CD4-positive, alpha-beta memory T cell (primary cell): ENCODE data around the gene ARHGDIA. TPM values are rescaled to one million over a fixed set of nuclear protein-coding genes. Genes with fewer than 3 reads are reported as not detected.

Experiments
- CTCF ChIA-PET: fragments of 350-600 bp; sonication (Branson Sonifier 250); formaldehyde crosslinking; loops from one replicate; lab custom pipeline; 2021; ENCODE audit warnings: inconsistent platforms; ENCODE audit not compliant: partially characterized antibody; lab: Charles Lee
- POLR2A ChIA-PET: fragments of 350-600 bp; sonication (Branson Sonifier 250); formaldehyde crosslinking; loops from one replicate; lab custom pipeline; 2021; ENCODE audit not compliant: partially characterized antibody; lab: Charles Lee
- DNase-seq, 5 donors: peaks; one replicate each; pipeline versions ENCODE4 v3.0.0 to v3.0.0-alpha.2; 2020 to 2022; ENCODE audit warnings: mixed read lengths in 1 of 5
- H3K27ac ChIP-seq: one replicate; pipeline ENCODE4 v1.7.0; 2013; ENCODE audit warnings: low read depth, low read length
- H3K27me3 ChIP-seq: 2 replicates; pipeline ENCODE4 v1.7.0; 2013; ENCODE audit warnings: mild to moderate bottlenecking, low read length, moderate library complexity; ENCODE audit not compliant: insufficient read depth
- H3K36me3 ChIP-seq: 2 replicates; pipeline ENCODE4 v1.7.0; 2013; ENCODE audit warnings: mild to moderate bottlenecking, low read length, moderate library complexity; ENCODE audit not compliant: insufficient read depth
- H3K4me1 ChIP-seq: 2 replicates; pipeline ENCODE4 v1.7.0; 2013; ENCODE audit warnings: mild to moderate bottlenecking, low read length, moderate library complexity; ENCODE audit not compliant: insufficient read depth
- H3K4me3 ChIP-seq, 2 donors: one replicate each; pipeline ENCODE4 v1.7.0; 2013; ENCODE audit warnings: low read length in 2 of 2, mild to moderate bottlenecking in 1 of 2
- H3K9me3 ChIP-seq, 2 donors: one replicate each; pipeline ENCODE4 v1.7.0; 2013; ENCODE audit warnings: low read length in 2 of 2, control low read depth in 1 of 2; ENCODE audit not compliant: control insufficient read depth in 1 of 2
- H3K27ac Mint-ChIP-seq, 7 donors: one replicate each; pipeline ENCODE4 v1.8.0; 2020 to 2021; ENCODE audit warnings: mixed read lengths in 7 of 7, mild to moderate bottlenecking in 6 of 7, inconsistent platforms in 3 of 7, moderate library complexity in 3 of 7
- H3K27me3 Mint-ChIP-seq, 2 donors: one replicate each; pipeline ENCODE4 v1.8.0; 2020 to 2021; ENCODE audit warnings: mixed read lengths in 2 of 2
- H3K36me3 Mint-ChIP-seq, 2 donors: one replicate each; pipeline ENCODE4 v1.8.0; 2020 to 2021; ENCODE audit warnings: mixed read lengths in 2 of 2, inconsistent platforms in 1 of 2, mild to moderate bottlenecking in 1 of 2
- H3K4me1 Mint-ChIP-seq, 4 donors: one replicate each; pipeline ENCODE4 v1.8.0; 2020 to 2021; ENCODE audit warnings: mixed read lengths in 4 of 4, mild to moderate bottlenecking in 1 of 4
- H3K4me3 Mint-ChIP-seq, 8 donors: one replicate each; pipeline ENCODE4 v1.8.0; 2020 to 2021; ENCODE audit warnings: mixed read lengths in 8 of 8, mild to moderate bottlenecking in 7 of 8, moderate library complexity in 6 of 8, inconsistent platforms in 3 of 8
- H3K9me3 Mint-ChIP-seq, 8 donors: one replicate each; pipeline ENCODE4 v1.8.0; 2020 to 2021; ENCODE audit warnings: mixed read lengths in 8 of 8, mild to moderate bottlenecking in 5 of 8, inconsistent platforms in 3 of 8, moderate library complexity in 1 of 8
- intact Hi-C: fragments of 100-400 bp; cut with micrococcal nuclease; formaldehyde crosslinking; loops from one replicate; pipeline ENCODE4 v1.15.1; 2023
- polyA plus RNA-seq, 2 donors: library from polyadenylated mRNA; unstranded; fragments of 300-500 nt; fragmentation: Illumina TruSeq; gene quantifications; one replicate each; pipeline ENCODE4 v1.2.3, GENCODE V29; 2021
- total RNA-seq, 2 experiments: library from RNA; stranded (reverse); gene quantifications; one replicate each; pipeline ENCODE4 v1.2.3, GENCODE V29; 2021

The ARHGDIA gene
- total and polyA plus RNA-seq, 4 experiments from 2014 or later: 84.8 to 382 (median 292) TPM

- H3K4me1 ChIP-seq: peaks cover 8% of the 10 kb centered on the region
- intact Hi-C loops: no loop called here
- H3K4me3 ChIP-seq: no peak overlapping the region
- peaks cover 19% of the 10 kb centered on the region for H3K36me3 ChIP-seq
- peak in 1 of 5 donors; percentile 7 for DNase-seq
- ChIA-PET POLR2A (interaction anchor here (2.7 kb wide), 1 partner anchor 22 kb away, joined by 8 read pairs; the partner anchor contains the start of gene SIRT7), CTCF (no interaction called here)
- H3K27ac Mint-ChIP-seq: no peak overlapping the region
- peak overlapping the region in 1 of 8 donors; percentile 32 for H3K4me3 Mint-ChIP-seq
- H3K27me3 Mint-ChIP-seq: no peaks in the 10 kb centered on the region
- H3K27ac ChIP-seq: no peak overlapping the region
- H3K9me3 Mint-ChIP-seq: peaks cover 0 to 2% (median 0%) of the 10 kb centered on the region in 8 donors
- peaks cover 21 to 31% of the 10 kb centered on the region in 2 donors for H3K36me3 Mint-ChIP-seq
- H3K9me3 ChIP-seq: no peaks in the 10 kb centered on the region
- H3K4me1 Mint-ChIP-seq: peaks cover 2 to 10% (median 7%) of the 10 kb centered on the region in 4 donors
- H3K27me3 ChIP-seq: no peaks in the 10 kb centered on the region
Measured at GRCh38 chr17:81895400-81895799, 24.3 kb upstream of the ARHGDIA start.

GRCh38 chr17:81891303-81891552 is 20.1 kb upstream of the ARHGDIA start:
- peaks cover 8 to 33% (median 16%) of the 10 kb centered on the region in 4 donors for H3K4me1 Mint-ChIP-seq
- no peaks in the 10 kb centered on the region for H3K27me3 Mint-ChIP-seq
- intact Hi-C loops: loop anchor here (1.0 to 2.0 kb wide), 4 partner anchors 20 to 36 kb away; partner anchors contain the start of genes ARHGDIA, MAFG, P4HB and PCYT2
- H3K27ac Mint-ChIP-seq: peak overlapping the region; percentile 89 to 98 (median 97)
- peak overlapping the region in 1 of 2 donors; percentile 69 for H3K4me3 ChIP-seq
- H3K36me3 Mint-ChIP-seq: peaks cover 29 to 45% of the 10 kb centered on the region in 2 donors
- no peaks in the 10 kb centered on the region for H3K27me3 ChIP-seq
- H3K4me1 ChIP-seq: peaks cover 20% of the 10 kb centered on the region
- POLR2A ChIA-PET: interaction anchor here (0.7 to 4.2 kb wide), 7 partner anchors 11 to 649 kb away, joined by 3 to 29 read pairs (median 4); partner anchors contain the start of genes ARHGDIA, MAFG and PCYT2
- H3K9me3 Mint-ChIP-seq: peaks cover 0 to 2% (median 0%) of the 10 kb centered on the region in 8 donors
- peak overlapping the region; percentile 86 to 97 (median 96) for H3K4me3 Mint-ChIP-seq
- H3K36me3 ChIP-seq: peaks cover 38% of the 10 kb centered on the region
- peak overlapping the region; percentile 64 for H3K27ac ChIP-seq
- CTCF ChIA-PET: no interaction called here
- DNase-seq: no peak
- no peaks in the 10 kb centered on the region for H3K9me3 ChIP-seq

- Mint-ChIP-seq H3K27me3 (no peaks in the 10 kb centered on the region), H3K4me1 (peaks cover 8 to 33% (median 17%) of the 10 kb centered on the region in 4 donors), H3K9me3 (peaks cover 0 to 2% (median 0%) of the 10 kb centered on the region in 8 donors), H3K27ac (peak overlapping the region; percentile 89 to 97 (median 96)), H3K4me3 (peak overlapping the region; percentile 85 to 92 (median 89)), H3K36me3 (peaks cover 28 to 48% of the 10 kb centered on the region in 2 donors)
- POLR2A ChIA-PET: interaction anchor here (0.7 to 4.2 kb wide), 6 partner anchors 10 to 650 kb away, joined by 3 to 29 read pairs (median 4); partner anchors contain the start of genes ARHGDIA and PCYT2
- no peak for DNase-seq
- Histone ChIP-seq H3K27me3 (no peaks in the 10 kb centered on the region), H3K4me3 (peak overlapping the region; percentile 42 to 60), H3K4me1 (peaks cover 20% of the 10 kb centered on the region), H3K27ac (peak overlapping the region; percentile 64), H3K9me3 (no peaks in the 10 kb centered on the region), H3K36me3 (peaks cover 42% of the 10 kb centered on the region)
- intact Hi-C loops: loop anchor here (1.0 to 2.0 kb wide), 4 partner anchors 19 to 36 kb away; partner anchors contain the start of genes ARHGDIA, MAFG, P4HB and PCYT2
- CTCF ChIA-PET: no interaction called here
Measured at GRCh38 chr17:81890447-81891302, 19.5 kb upstream of the ARHGDIA start.

- H3K36me3 Mint-ChIP-seq: peaks cover 22 to 51% of the 10 kb centered on the region in 2 donors
- no peak overlapping the region for H3K4me3 ChIP-seq
- no peaks in the 10 kb centered on the region for H3K9me3 ChIP-seq
- CTCF ChIA-PET: no interaction called here
- no peaks in the 10 kb centered on the region for H3K27me3 Mint-ChIP-seq
- H3K9me3 Mint-ChIP-seq: peaks cover 0 to 2% (median 0%) of the 10 kb centered on the region in 8 donors
- H3K4me1 ChIP-seq: peaks cover 20% of the 10 kb centered on the region
- H3K4me1 Mint-ChIP-seq: peaks cover 8 to 38% (median 19%) of the 10 kb centered on the region in 4 donors
- H3K27ac Mint-ChIP-seq: peak overlapping the region in 5 of 7 donors; percentile 74 to 97 (median 89)
- peaks cover 41% of the 10 kb centered on the region for H3K36me3 ChIP-seq
- POLR2A ChIA-PET: interaction anchor here (1.1 kb wide), 1 partner anchor 28 kb away, joined by 4 read pairs; the partner anchor contains the start of gene SIRT7
- H3K4me3 Mint-ChIP-seq: peak overlapping the region; percentile 72 to 92 (median 88)
- H3K27me3 ChIP-seq: no peaks in the 10 kb centered on the region
- DNase-seq: no peak
- H3K27ac ChIP-seq: peak overlapping the region; percentile 64
- intact Hi-C loops: loop anchor here (2.0 kb wide), 2 partner anchors 29 to 37 kb away; partner anchors contain the start of genes MAFG and P4HB
Measured at GRCh38 chr17:81889602-81890001, 18.5 kb upstream of the ARHGDIA start.

GRCh38 chr17:81888988-81889595 is 18.0 kb upstream of the ARHGDIA start:
- CTCF ChIA-PET: no interaction called here
- peaks cover 0 to 2% (median 0%) of the 10 kb centered on the region in 8 donors for H3K9me3 Mint-ChIP-seq
- POLR2A ChIA-PET: interaction anchor here (1.1 kb wide), 1 partner anchor 28 kb away, joined by 4 read pairs; the partner anchor contains the start of gene SIRT7
- Histone ChIP-seq H3K9me3 (no peaks in the 10 kb centered on the region), H3K4me3 (no peak overlapping the region), H3K27me3 (no peaks in the 10 kb centered on the region), H3K27ac (no peak overlapping the region), H3K36me3 (peaks cover 41% of the 10 kb centered on the region), H3K4me1 (peaks cover 20% of the 10 kb centered on the region)
- DNase-seq: peak in 1 of 5 donors; percentile 25
- intact Hi-C loops: no loop called here
- H3K4me1 Mint-ChIP-seq: peaks cover 8 to 38% (median 19%) of the 10 kb centered on the region in 4 donors
- H3K36me3 Mint-ChIP-seq: peaks cover 22 to 55% of the 10 kb centered on the region in 2 donors
- peak overlapping the region; percentile 52 to 80 (median 70) for H3K4me3 Mint-ChIP-seq
- no peaks in the 10 kb centered on the region for H3K27me3 Mint-ChIP-seq
- H3K27ac Mint-ChIP-seq: peak overlapping the region in 6 of 7 donors; percentile 48 to 91 (median 76)

GRCh38 chr17:81888105-81888987 is 17.2 kb upstream of the ARHGDIA start:
- ChIA-PET POLR2A (interaction anchor here (3.7 kb wide), 1 partner anchor 19 kb away, joined by 15 read pairs; the partner anchor contains the start of gene ARHGDIA), CTCF (no interaction called here)
- peak in 1 of 5 donors; percentile 11 for DNase-seq
- peaks cover 0 to 2% (median 0%) of the 10 kb centered on the region in 8 donors for H3K9me3 Mint-ChIP-seq
- H3K4me1 Mint-ChIP-seq: peaks cover 7 to 38% (median 19%) of the 10 kb centered on the region in 4 donors
- H3K27me3 ChIP-seq: no peaks in the 10 kb centered on the region
- peak overlapping the region in 6 of 8 donors; percentile 8 to 72 (median 43) for H3K4me3 Mint-ChIP-seq
- H3K36me3 ChIP-seq: peaks cover 41% of the 10 kb centered on the region
- intact Hi-C loops: no loop called here
- no peaks in the 10 kb centered on the region for H3K9me3 ChIP-seq
- H3K36me3 Mint-ChIP-seq: peaks cover 22 to 54% of the 10 kb centered on the region in 2 donors
- H3K27me3 Mint-ChIP-seq: no peaks in the 10 kb centered on the region
- peak overlapping the region in 5 of 7 donors; percentile 29 to 89 (median 68) for H3K27ac Mint-ChIP-seq
- H3K4me3 ChIP-seq: no peak overlapping the region
- peaks cover 20% of the 10 kb centered on the region for H3K4me1 ChIP-seq
- H3K27ac ChIP-seq: no peak overlapping the region
